ENCODE data around the gene GAA.

Gene GAA

GRCh38 chr17:80101011-80101945 is at the start of gene GAA:
Gene GAA, plus strand, starts transcription at chr17:80101581. Its CDS starts 3,006 bp downstream, at chr17:80104587.
- DNase-seq (ENCODE audit: low read depth) = peak; percentile 79

- DNase-seq (ENCODE audit: low read depth) = no peak
Observed at GRCh38 chr17:80051681-80052080, 49.7 kb upstream of the GAA start.

- DNase-seq (ENCODE audit: low read depth) = no peak
Observed at GRCh38 chr17:80053102-80053501, 48.3 kb upstream of the GAA start.

GRCh38 chr17:80055597-80055996 is 45.8 kb upstream of the GAA start:
- no peak for DNase-seq (ENCODE audit: low read depth)

GRCh38 chr17:80058311-80058955 is 42.9 kb upstream of the GAA start:
- no peak for DNase-seq (ENCODE audit: low read depth)

- DNase-seq (ENCODE audit: low read depth) = no peak
Observed at GRCh38 chr17:80060644-80061043, 40.7 kb upstream of the GAA start.

GRCh38 chr17:80061421-80061820 is 40.0 kb upstream of the GAA start:
- DNase-seq (ENCODE audit: low read depth) = no peak

GRCh38 chr17:80063830-80064585 is 37.4 kb upstream of the GAA start:
- DNase-seq (ENCODE audit: low read depth) = peak; percentile 92

GRCh38 chr17:80064696-80065095 is 36.7 kb upstream of the GAA start:
- DNase-seq (ENCODE audit: low read depth) = no peak

- no peak for DNase-seq (ENCODE audit: low read depth)
Observed at GRCh38 chr17:80065478-80066170, 35.8 kb upstream of the GAA start.

- DNase-seq (ENCODE audit: low read depth) = no peak
Observed at GRCh38 chr17:80067393-80067986, 33.9 kb upstream of the GAA start.

GRCh38 chr17:80068301-80069222 is 32.8 kb upstream of the GAA start:
- peak; percentile 47 for DNase-seq (ENCODE audit: low read depth)

- peak; percentile 15 for DNase-seq (ENCODE audit: low read depth)
Observed at GRCh38 chr17:80070375-80071115, 30.8 kb upstream of the GAA start.

- peak; percentile 78 for DNase-seq (ENCODE audit: low read depth)
Observed at GRCh38 chr17:80071116-80071841, 30.1 kb upstream of the GAA start.

- no peak for DNase-seq (ENCODE audit: low read depth)
Observed at GRCh38 chr17:80072410-80072809, 29.0 kb upstream of the GAA start.

- DNase-seq (ENCODE audit: low read depth) = no peak
Observed at GRCh38 chr17:80080081-80080480, 21.3 kb upstream of the GAA start.

GRCh38 chr17:80081596-80081995 is 19.8 kb upstream of the GAA start:
- no peak for DNase-seq (ENCODE audit: low read depth)

- peak; percentile 68 for DNase-seq (ENCODE audit: low read depth)
Observed at GRCh38 chr17:80082403-80083135, 18.8 kb upstream of the GAA start.
